ENCODE data around the gene LHX8. TPM values are rescaled to one million over a fixed set of nuclear protein-coding genes. Genes with fewer than 3 reads are reported as not detected.

Gene LHX8
- total RNA-seq, 1 donor from 2014 or later: not detected

DNA sequence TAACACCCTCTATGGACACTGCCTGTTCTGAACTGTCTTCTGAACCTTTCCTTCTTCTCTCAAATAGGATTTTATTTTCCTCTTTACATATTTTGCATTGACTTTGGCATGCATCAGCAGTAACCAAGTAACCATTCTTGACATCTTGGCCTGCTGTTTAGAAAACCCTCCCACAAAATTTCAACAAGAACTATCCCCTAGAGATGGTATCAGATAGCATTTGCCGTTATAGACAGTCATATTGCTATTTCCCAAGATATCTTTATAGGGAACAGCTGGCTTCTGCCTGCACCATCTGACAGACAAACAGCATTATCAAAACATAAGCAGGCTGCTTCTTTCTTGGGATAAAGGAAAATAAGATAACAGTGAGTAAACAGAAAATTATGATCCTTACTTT is 54.7 kb downstream of the LHX8 start:
- TF ChIP-seq, protein P1, sequence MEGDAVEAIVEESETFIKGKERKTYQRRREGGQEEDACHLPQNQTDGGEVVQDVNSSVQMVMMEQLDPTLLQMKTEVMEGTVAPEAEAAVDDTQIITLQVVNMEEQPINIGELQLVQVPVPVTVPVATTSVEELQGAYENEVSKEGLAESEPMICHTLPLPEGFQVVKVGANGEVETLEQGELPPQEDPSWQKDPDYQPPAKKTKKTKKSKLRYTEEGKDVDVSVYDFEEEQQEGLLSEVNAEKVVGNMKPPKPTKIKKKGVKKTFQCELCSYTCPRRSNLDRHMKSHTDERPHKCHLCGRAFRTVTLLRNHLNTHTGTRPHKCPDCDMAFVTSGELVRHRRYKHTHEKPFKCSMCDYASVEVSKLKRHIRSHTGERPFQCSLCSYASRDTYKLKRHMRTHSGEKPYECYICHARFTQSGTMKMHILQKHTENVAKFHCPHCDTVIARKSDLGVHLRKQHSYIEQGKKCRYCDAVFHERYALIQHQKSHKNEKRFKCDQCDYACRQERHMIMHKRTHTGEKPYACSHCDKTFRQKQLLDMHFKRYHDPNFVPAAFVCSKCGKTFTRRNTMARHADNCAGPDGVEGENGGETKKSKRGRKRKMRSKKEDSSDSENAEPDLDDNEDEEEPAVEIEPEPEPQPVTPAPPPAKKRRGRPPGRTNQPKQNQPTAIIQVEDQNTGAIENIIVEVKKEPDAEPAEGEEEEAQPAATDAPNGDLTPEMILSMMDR (IDR thresholded peaks at IDR 0.05): no peak
- Mint-ChIP-seq H3K4me3 (no peak overlapping the region), H3K36me3 (ENCODE audit: low read depth) (no peaks in the 10 kb centered on the region), H3K4me1 (no peaks in the 10 kb centered on the region), H3K9me3 (no peaks in the 10 kb centered on the region), H3K27ac (no peak overlapping the region), H3K27me3 (peaks cover 6% of the 10 kb centered on the region)
- POLR2A ChIA-PET: no interaction called here
- intact Hi-C loops (cut with micrococcal nuclease): no loop called here
- ATAC-seq (ENCODE audit: low read depth) (no peak), DNase-seq (no peak)
- CTCF ChIA-PET: no interaction called here

DNA sequence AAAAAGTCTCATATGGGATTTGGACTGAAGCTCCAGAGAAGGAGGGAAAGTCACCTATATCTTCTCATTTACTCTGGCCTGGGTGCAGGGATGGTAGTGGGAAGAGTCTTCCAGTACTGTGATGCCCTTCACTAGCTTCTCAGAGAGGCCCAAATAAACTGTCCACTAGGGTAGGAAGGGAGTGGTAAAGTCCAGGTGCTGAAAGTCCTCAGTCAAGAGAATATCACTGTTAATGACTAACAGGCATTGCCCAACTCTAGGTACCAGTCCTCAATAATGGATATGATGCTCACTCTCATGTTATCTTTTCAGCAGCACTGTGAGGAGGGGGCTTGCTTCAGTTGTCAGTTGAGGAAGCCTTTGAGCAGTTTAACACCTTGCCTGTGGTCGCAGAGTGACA is 64.0 kb downstream of the LHX8 start:
- Mint-ChIP-seq H3K27me3 (peaks cover 4% of the 10 kb centered on the region), H3K9me3 (no peaks in the 10 kb centered on the region), H3K4me1 (no peaks in the 10 kb centered on the region), H3K27ac (no peak overlapping the region), H3K36me3 (ENCODE audit: low read depth) (no peaks in the 10 kb centered on the region), H3K4me3 (no peak overlapping the region)
- ChIA-PET CTCF (no interaction called here), POLR2A (no interaction called here)
- TF ChIP-seq, protein P1 (IDR thresholded peaks at IDR 0.05): no peak
- intact Hi-C loops (cut with micrococcal nuclease): no loop called here
- DNase-seq: no peak
- ATAC-seq (ENCODE audit: low read depth): no peak

DNA sequence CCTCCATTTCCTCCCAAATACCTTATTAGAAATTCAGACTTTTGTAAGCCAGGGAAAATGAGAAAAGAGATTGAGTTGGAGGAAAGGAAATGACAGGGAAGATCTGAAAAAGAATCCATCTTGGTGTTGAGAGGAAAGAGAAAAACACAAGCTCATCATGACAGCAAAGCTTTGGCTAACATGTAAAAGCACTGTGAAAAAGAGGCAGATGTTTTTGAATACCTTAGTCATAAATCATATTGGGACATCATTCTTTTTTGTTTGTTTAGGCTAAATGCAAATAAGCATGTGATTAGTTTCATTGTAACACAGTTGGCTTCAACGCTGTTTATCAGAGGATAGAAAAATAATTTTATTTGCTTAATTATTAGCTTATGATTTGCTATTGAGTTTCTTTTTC is 64.6 kb downstream of the LHX8 start:
- TF ChIP-seq, protein P1 (IDR thresholded peaks at IDR 0.05): no peak
- Mint-ChIP-seq H3K27me3 (peaks cover 2% of the 10 kb centered on the region), H3K4me3 (no peak overlapping the region), H3K4me1 (no peaks in the 10 kb centered on the region), H3K9me3 (no peaks in the 10 kb centered on the region), H3K27ac (no peak overlapping the region), H3K36me3 (ENCODE audit: low read depth) (no peaks in the 10 kb centered on the region)
- intact Hi-C loops (cut with micrococcal nuclease): no loop called here
- DNase-seq (no peak), ATAC-seq (ENCODE audit: low read depth) (no peak)
- POLR2A ChIA-PET: no interaction called here
- CTCF ChIA-PET: no interaction called here

DNA sequence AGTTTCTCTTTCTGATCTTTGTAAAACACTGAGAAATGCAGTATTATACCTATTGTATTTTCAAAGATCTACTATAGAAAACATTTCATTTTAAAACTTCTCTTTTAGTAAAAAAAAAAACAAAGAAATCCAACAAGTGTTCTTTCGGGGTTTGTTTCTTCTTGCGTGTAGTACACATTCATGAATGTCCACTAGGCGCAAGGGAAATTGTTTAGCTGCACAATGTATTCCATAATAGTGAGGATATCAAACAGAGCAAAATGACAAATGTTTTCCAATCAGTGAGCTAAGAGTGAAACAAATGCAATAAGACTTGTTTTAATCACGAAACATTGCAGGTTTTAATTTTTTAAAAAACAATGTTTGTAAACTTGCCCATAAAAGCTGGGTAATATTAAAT is 68.6 kb downstream of the LHX8 start:
- no peak overlapping the region for H3K27ac Mint-ChIP-seq
- POLR2A ChIA-PET: interaction anchor here (0.7 kb wide), 1 partner anchor 10 kb away, joined by 4 read pairs; no protein-coding TSS in a partner anchor
- intact Hi-C loops (cut with micrococcal nuclease): no loop called here

DNA sequence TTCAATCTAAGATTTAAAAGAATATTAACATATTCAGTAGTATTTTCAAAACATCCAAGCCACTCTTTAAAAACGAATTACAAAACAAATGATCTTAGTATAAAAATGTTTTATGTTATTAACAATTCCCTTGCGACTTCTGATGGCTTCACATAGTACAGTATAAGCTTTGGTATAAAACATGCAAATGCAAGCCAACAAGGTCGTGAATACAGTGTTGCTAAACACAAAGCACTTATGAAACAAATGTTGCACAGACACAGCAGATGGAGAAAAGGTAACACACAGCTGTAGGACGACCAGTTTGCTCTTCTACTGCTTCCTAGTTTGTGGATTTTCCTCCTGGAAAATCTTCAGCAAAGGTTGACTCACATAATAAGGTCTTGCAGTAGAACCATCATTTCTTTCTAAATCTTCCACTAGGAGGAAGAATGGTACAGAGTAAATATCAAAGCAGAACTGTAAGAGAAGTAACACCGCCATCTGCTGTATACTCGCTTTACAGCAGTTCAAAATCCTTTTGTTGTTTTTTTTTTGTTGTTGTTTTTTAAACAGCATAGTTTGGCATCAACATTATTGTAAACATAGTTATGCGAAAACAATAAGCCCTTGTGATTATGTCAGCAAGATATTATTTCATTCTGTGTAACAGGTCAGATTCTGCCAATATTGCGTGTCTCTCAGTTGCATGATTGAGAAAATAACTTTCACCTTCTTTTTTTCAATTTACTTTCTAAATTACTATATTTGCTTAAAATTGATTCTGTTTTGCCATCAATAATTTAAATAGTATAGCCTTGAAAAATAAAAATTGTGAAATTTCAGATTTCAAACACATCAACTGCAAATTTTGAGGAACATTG is 69.5 kb downstream of the LHX8 start:
- CTCF ChIA-PET: interaction anchor here (0.5 to 3.4 kb wide), 3 partner anchors 428 to 432 kb away, joined by 3 to 21 read pairs (median 3); no protein-coding TSS in a partner anchor
- Mint-ChIP-seq H3K27me3 (peaks cover 4% of the 10 kb centered on the region), H3K9me3 (no peaks in the 10 kb centered on the region), H3K36me3 (ENCODE audit: low read depth) (no peaks in the 10 kb centered on the region), H3K27ac (no peak overlapping the region), H3K4me3 (no peak overlapping the region), H3K4me1 (no peaks in the 10 kb centered on the region)
- ATAC-seq (ENCODE audit: low read depth): no peak
- TF ChIP-seq, protein P1 (IDR thresholded peaks at IDR 0.05): no peak
- no peak for DNase-seq
- intact Hi-C loops (cut with micrococcal nuclease): no loop called here
- POLR2A ChIA-PET: no interaction called here

More for the DNA sequence above, 68.6 kb downstream of the LHX8 start:
- TF ChIP-seq, protein P1 (IDR thresholded peaks at IDR 0.05): no peak
- Mint-ChIP-seq H3K4me3 (no peak overlapping the region), H3K4me1 (no peaks in the 10 kb centered on the region), H3K27me3 (peaks cover 4% of the 10 kb centered on the region), H3K9me3 (no peaks in the 10 kb centered on the region), H3K36me3 (ENCODE audit: low read depth) (no peaks in the 10 kb centered on the region)
- CTCF ChIA-PET: interaction anchor here (0.5 to 3.4 kb wide), 3 partner anchors 427 to 431 kb away, joined by 3 to 21 read pairs (median 3); no protein-coding TSS in a partner anchor
- DNase-seq: no peak
- ATAC-seq (ENCODE audit: low read depth): no peak
